GM23248 (cell line): ENCODE results near the gene PGBD1.

ENCODE experiments used
- EZH2 ChIP-seq: fragments of 200-600 bp; sonication (generic); IDR thresholded peaks from 2 replicates; pipeline ENCODE4 v1.6.1; 2018; ENCODE audit warnings: antibody characterized with exemption, mild to moderate bottlenecking; ENCODE audit not compliant: insufficient read depth, poor library complexity, severe bottlenecking
- EZH2phosphoT487 ChIP-seq: fragments of 200-600 bp; sonication (generic); IDR thresholded peaks from 2 replicates; pipeline ENCODE4 v1.6.1; 2018; ENCODE audit warnings: antibody characterized with exemption, moderate library complexity, mild to moderate bottlenecking, low read depth; ENCODE audit not compliant: insufficient read depth

GRCh38 chr6:28343898-28344677 is 62.7 kb downstream of the PGBD1 start:
- TF ChIP-seq EZH2 (no peak), EZH2phosphoT487 (no peak)
